Astrocyte of the spinal cord (primary cell): ENCODE data around the gene AUTS2.

Source experiments
- DNase-seq: peaks from one replicate; pipeline ENCODE4 v3.0.0; 2011; ENCODE audit warnings: low read depth, low spot score
- H3K4me3 ChIP-seq: 2 replicates; pipeline ENCODE4 v1.5.1; 2011; ENCODE audit warnings: low read depth, mild to moderate bottlenecking, low read length, moderate library complexity
- CTCF ChIP-seq: IDR thresholded peaks from 2 replicates; pipeline ENCODE4 v1.5.1; 2012; ENCODE audit warnings: low read depth, mild to moderate bottlenecking, low read length, inconsistent platforms
- in situ Hi-C: cut with HindIII; loops from 2 replicates; pipeline ENCODE4 v1.10.0; 2017; ENCODE audit warnings: low sequenced_read_pairs

The AUTS2 gene

DNA sequence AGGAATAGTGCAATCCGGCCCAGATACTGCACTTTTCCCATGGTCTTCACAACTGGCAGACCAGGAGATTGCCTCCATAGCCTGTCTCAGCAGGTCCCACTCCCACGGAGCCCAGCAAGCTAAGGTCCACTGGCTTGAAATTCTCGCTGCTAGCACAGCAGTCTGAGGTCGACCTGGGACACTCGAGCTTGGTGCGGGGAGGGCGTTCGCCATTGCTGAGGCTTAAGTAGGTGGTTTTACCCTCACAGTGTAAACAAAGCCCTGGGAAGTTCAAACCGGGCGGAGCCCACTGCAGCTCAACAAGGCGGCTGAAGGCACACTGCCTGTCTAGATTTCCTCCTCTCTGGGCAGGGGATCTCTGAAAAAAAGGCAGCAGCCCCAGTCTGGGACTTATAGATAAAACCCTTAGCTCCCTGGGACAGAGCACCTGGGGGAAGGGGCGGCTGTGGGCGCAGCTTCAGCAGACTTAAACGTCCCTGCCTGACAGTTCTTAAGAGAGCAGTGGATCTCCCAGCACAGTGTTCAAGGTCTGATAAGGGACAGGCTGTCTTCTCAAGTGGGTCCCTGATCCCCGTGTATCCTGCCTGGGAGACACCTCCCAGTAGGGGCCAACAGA, 1240.1 kb downstream of the AUTS2 start:
- in situ Hi-C loops: no loop called here
- DNase-seq: no peak
- no peak for TF ChIP-seq CTCF
- H3K4me3 ChIP-seq: no peak overlapping the region
